Skeletal muscle cell (primary cell): ENCODE results near the gene SEPTIN5.

ENCODE experiments used
- DNase-seq: peaks from one replicate; pipeline ENCODE4 v3.0.0-alpha.2; 2010; ENCODE audit warnings: low read depth
- H3K4me3 ChIP-seq: 2 replicates; pipeline ENCODE4 v1.5.1; 2011; ENCODE audit warnings: low read depth, mild to moderate bottlenecking, control low read depth, low read length, moderate library complexity

The SEPTIN5 gene

GRCh38 chr22:19743651-19744050 is 29.3 kb downstream of the SEPTIN5 start:
- no peak overlapping the region for H3K4me3 ChIP-seq

GRCh38 chr22:19744350-19745006 is 30.2 kb downstream of the SEPTIN5 start:
- no peak for DNase-seq
- no peak overlapping the region for H3K4me3 ChIP-seq

More at GRCh38 chr22:19743651-19744050, 29.3 kb downstream of the SEPTIN5 start:
- DNase-seq, result no peak

- no peak overlapping the region for H3K4me3 ChIP-seq
- peak; percentile 60 for DNase-seq
Measured at GRCh38 chr22:19745155-19746101, 31.1 kb downstream of the SEPTIN5 start.

- DNase-seq, result no peak
- no peak overlapping the region for H3K4me3 ChIP-seq
Measured at GRCh38 chr22:19746726-19747125, 32.4 kb downstream of the SEPTIN5 start.

DNA sequence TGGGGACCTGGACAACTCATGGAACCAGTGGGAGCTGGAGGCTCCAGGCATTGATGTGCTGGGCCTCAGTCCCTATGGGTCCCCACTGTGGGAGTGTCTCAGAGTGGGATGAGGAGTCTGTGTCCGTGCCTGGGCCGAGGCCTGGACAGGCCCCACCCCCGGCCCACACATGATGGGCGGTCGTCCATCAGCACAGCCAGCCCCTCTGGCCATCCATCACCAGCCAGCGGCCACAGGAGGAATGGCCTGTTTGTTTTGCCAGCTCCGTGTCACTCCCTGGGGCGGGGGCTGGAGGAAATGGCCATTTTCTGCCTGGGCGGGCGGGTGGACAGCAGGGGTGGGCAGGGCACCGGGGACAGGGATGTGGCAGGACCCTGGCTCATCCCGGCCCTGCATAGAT is 33.2 kb downstream of the SEPTIN5 start:
- DNase-seq, result no peak
- H3K4me3 ChIP-seq, result no peak overlapping the region

GRCh38 chr22:19748139-19748538 is 33.8 kb downstream of the SEPTIN5 start:
- DNase-seq, result no peak
- H3K4me3 ChIP-seq, result no peak overlapping the region

DNA sequence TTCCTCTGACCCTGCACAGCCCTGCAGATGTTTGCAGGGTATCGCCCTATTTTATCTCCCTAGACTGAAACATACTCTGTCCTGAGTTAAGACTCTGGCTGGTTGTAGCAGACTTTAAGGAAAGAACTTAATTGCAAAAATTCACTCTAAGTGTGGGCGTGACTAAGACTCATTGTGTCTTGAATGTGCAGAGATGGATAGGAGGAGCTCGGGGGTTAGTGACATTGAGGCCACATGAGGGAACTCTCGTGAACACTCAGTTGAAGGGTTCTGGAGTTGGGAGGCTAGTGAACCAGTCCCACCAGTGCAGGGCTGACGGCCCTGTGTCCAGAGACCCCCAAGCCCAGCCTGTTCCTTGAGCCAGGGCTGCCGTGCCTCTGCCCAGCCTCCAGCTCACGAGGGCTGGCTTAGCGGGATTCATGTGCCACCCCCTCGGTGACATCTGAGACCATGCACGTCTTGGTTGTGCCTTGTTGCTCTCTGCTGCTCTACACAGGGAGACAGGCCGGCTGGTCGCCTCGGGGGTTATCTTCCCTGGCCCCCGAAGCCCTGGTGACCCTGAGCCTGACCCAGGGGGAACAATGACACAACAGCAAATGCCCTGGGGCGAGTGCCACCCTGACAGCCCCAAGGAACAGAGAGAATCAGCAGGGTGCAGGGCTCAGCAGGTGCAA is 34.8 kb downstream of the SEPTIN5 start:
- DNase-seq, result no peak
- H3K4me3 ChIP-seq, result no peak overlapping the region

DNA sequence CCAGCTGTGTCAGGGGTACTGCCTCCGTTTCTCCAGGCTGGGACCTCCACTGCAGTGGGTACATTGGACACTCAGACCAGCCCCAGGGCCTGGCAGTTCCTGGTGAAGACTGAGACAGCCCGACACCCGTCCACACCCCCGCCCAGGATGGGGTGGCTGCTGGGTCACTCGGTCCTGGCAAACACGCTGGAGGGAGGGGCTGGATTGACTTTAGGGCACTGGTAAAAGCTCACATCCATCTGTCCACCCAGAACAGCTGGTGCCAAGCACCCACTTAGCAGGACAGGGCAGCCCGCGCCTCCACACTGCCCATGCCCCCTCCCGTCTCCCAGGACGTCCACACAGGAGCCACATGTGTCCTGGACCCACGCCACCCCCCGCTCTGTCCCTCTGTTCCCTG is 35.6 kb downstream of the SEPTIN5 start:
- DNase-seq, result no peak
- H3K4me3 ChIP-seq, result no peak overlapping the region

GRCh38 chr22:19750507-19751490 is 36.5 kb downstream of the SEPTIN5 start:
- no peak overlapping the region for H3K4me3 ChIP-seq
- no peak for DNase-seq

DNA sequence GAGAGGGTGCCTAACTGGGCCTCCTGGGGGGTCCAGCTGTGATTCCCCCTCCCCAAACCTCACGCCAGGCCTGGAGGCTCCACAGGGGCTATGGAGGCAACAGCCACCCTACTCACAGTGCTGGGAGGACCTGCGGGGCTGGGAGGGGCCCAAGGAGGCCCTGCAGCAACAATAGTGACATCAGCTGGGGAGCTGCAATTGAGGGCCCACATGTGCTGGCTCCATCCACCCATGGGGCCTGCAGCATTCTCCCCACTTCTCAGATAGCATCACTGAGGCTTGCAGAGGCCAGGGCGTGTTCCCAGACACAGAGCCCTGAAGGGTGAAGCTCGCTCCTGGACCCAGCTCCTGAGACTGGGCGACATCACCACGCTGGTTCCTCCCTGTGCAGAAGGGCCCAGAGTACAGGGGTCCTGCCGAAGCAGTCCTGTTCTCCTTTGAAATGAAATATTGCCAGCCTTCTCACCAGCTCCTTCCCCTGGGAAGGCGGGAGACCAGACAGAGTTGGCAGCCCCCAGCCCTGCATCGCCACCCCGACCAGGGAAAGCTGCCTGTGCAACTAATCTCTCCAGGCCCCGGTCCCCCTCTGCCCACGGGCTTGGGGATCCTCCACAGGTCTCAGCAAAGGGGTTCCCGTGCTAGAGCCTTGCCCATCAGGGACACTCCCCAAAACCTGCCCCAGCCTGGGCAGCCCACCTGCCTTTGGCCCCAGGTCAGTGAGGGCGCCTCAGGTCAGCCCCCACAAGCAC is 37.4 kb downstream of the SEPTIN5 start:
- DNase-seq, result no peak
- H3K4me3 ChIP-seq, result no peak overlapping the region

GRCh38 chr22:19753090-19753842 is 39.0 kb downstream of the SEPTIN5 start:
- no peak for DNase-seq
- H3K4me3 ChIP-seq, result no peak overlapping the region

DNA sequence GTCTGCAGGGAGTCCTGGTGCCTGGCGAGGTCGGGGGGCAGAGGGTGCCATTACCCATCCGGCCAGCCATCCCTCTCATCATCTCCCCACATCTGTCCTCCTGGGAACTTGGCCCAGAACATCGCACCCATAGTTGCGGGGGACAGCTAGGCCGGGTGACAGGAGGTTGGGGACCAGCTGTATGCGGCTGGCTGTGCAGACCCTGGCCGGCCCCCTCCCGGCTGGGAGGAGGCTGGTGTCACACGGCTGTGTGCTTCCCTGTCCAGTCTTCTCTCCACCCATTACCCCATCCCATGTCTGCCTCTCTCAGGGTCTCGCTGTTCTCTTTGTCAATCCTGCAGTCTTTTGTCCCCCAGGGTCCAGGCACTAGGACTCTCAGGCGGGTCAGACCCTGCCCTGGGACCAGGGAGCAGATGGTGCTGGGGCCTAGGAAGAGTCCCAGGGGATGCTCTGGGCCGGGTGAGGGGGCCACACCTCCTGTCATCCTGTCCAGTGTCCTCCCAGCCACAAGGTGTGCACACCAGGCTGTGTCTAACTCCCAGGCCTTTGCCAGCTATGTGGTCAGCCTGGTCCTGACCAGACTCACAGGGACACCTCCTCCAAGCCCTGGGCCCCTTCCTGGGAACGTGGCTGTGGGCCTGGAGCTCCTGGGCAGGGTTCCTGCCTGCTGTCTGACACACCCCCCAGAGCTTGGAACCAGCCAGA is 39.8 kb downstream of the SEPTIN5 start:
- H3K4me3 ChIP-seq, result no peak overlapping the region
- no peak for DNase-seq

GRCh38 chr22:19754701-19755144 is 40.4 kb downstream of the SEPTIN5 start:
- no peak for DNase-seq
- H3K4me3 ChIP-seq, result no peak overlapping the region

- DNase-seq, result no peak
- no peak overlapping the region for H3K4me3 ChIP-seq
Measured at GRCh38 chr22:19755145-19755710, 40.9 kb downstream of the SEPTIN5 start.

- H3K4me3 ChIP-seq, result no peak overlapping the region
- no peak for DNase-seq
Measured at GRCh38 chr22:19755722-19756287, 41.5 kb downstream of the SEPTIN5 start.

- H3K4me3 ChIP-seq, result no peak overlapping the region
- no peak for DNase-seq
Measured at GRCh38 chr22:19756288-19757128, 42.2 kb downstream of the SEPTIN5 start.
